Measurements from ENCODE around the gene RUNX3.

The RUNX3 gene

DNA sequence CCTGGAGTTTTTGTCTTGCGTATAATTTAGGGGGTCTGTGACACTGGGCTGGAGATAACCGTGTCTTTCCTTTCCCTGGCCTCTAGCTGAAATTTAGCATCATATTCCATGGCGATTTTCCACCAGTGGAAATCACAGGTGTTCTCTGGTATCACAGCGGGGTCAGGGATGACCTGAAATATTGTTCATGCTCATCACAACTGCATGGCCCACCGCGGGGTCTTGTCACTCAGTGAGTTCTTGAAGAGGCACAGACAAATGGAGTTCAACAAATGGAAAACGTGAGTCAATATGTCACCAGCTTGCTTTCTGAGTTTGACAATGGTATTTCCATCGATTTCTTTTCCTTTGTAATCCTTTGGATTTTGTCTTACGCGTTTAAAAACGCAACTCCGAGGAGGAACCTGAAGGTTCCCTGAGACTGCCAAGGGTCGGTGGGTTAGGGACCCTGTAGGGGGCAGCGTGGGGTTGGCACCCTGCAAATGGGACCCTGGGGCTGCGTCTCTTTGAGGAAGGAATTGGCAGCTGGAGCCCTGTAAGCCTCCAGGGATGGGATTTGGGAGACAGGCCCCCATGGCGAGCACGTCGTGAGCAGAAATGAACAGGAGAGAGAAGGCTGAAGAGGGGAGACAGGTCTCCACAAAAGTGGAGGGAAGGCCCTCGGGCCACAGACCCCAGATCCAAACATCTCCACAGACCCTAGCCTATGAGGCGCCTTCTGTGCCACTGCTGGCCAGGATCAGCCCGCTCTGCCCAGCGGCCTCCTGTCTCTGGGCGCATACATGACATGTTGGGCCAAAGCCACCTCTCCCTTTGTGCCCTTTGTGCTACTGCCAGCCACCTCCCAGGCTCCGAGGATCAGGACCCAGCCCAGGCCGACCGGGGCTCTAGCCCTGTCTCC, 32.1 kb upstream of the RUNX3 start:
- H3K4ac ChIP-seq (ENCODE audit: low read depth, low read length): no peak overlapping the region
- no peak overlapping the region for H4K12ac ChIP-seq (ENCODE audit: low read depth, low read length)
- no peak overlapping the region for H3K9ac ChIP-seq (ENCODE audit: low read length)
- no peak overlapping the region for H3K18ac ChIP-seq (ENCODE audit: low read length)
- H3K79me1 ChIP-seq (ENCODE audit: low read length): peaks cover 3% of the 10 kb centered on the region
- H3K4me1 ChIP-seq (ENCODE audit: control insufficient read depth in 1 of 2, insufficient read depth in 2 of 2, low read length in 2 of 2): peaks cover 10% of the 10 kb centered on the region in 2 experiments
- no peaks in the 10 kb centered on the region for H3K79me2 ChIP-seq (ENCODE audit: control insufficient read depth, insufficient read depth, low read length, poor library complexity)
- H3K14ac ChIP-seq (ENCODE audit: low read length): no peak overlapping the region
- no peak for DNase-seq
- no peak overlapping the region for H2BK5ac ChIP-seq (ENCODE audit: low read depth, low read length, poor library complexity)
- H2AK5ac ChIP-seq (ENCODE audit: low read length): no peak overlapping the region
- no peak overlapping the region for H2BK120ac ChIP-seq (ENCODE audit: insufficient read depth, low read length, poor library complexity)
- no peak overlapping the region for H4K8ac ChIP-seq (ENCODE audit: low read depth, low read length)
- H3K36me3 ChIP-seq (ENCODE audit: control insufficient read depth in 1 of 2, insufficient read depth in 2 of 2, low read length in 2 of 2): no peaks in the 10 kb centered on the region
- no peaks in the 10 kb centered on the region for H3K9me3 ChIP-seq (ENCODE audit: insufficient read depth, low read depth, low read length)
- no peak overlapping the region for H4K91ac ChIP-seq (ENCODE audit: low read depth, low read length)
- H2AFZ ChIP-seq (ENCODE audit: insufficient read depth, low read length, poor library complexity): no peak overlapping the region
- no peak overlapping the region for H3K23ac ChIP-seq (ENCODE audit: low read length)
- no peak overlapping the region for H2BK12ac ChIP-seq (ENCODE audit: low read length)
- H3K27ac ChIP-seq (ENCODE audit: low read depth, low read length): no peak overlapping the region
- no CpG with 5 or more reads among the region's 26 CpGs for WGBS (ENCODE audit: extremely low coverage, insufficient coverage, insufficient read length)
- H3K4me3 ChIP-seq (ENCODE audit: low read depth, low read length): no peak overlapping the region
- H3K27me3 ChIP-seq (ENCODE audit: insufficient read depth, low read length): no peaks in the 10 kb centered on the region
- H3K4me2 ChIP-seq (ENCODE audit: low read length): no peak overlapping the region

DNA sequence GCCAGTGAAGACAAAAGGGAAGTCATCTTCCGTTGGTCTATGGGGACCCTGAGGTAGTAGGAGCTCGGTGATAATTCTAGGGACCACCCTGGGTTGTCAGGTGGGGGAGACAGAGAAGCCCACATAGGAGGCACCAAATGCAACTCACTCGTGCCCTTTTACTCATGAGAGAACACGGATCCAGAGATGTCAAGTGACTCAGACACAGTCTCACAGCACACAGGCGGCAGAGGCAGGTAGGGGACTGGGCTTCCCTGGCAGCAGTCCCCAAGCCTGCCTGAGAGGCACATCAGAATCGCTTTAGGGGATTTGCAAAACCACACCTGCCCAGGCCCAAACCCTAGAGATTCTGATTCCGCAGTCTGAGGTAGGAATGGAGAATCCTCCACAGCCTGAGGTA, 31.3 kb upstream of the RUNX3 start:
- Histone ChIP-seq H2BK120ac (ENCODE audit: insufficient read depth, low read length, poor library complexity) (no peak overlapping the region), H3K4me1 (ENCODE audit: control insufficient read depth in 1 of 2, insufficient read depth in 2 of 2, low read length in 2 of 2) (peaks cover 7 to 10% of the 10 kb centered on the region in 2 experiments), H2AK5ac (ENCODE audit: low read length) (no peak overlapping the region), H3K9ac (ENCODE audit: low read length) (no peak overlapping the region), H2BK12ac (ENCODE audit: low read length) (no peak overlapping the region), H3K27me3 (ENCODE audit: insufficient read depth, low read length) (no peaks in the 10 kb centered on the region), H3K4me2 (ENCODE audit: low read length) (no peak overlapping the region), H3K9me3 (ENCODE audit: insufficient read depth, low read depth, low read length) (no peaks in the 10 kb centered on the region), H3K18ac (ENCODE audit: low read length) (no peak overlapping the region), H3K14ac (ENCODE audit: low read length) (no peak overlapping the region), H4K12ac (ENCODE audit: low read depth, low read length) (no peak overlapping the region), H3K4ac (ENCODE audit: low read depth, low read length) (no peak overlapping the region), H2AFZ (ENCODE audit: insufficient read depth, low read length, poor library complexity) (no peak overlapping the region), H3K23ac (ENCODE audit: low read length) (no peak overlapping the region), H3K27ac (ENCODE audit: low read depth, low read length) (no peak overlapping the region), H3K36me3 (ENCODE audit: control insufficient read depth in 1 of 2, insufficient read depth in 2 of 2, low read length in 2 of 2) (no peaks in the 10 kb centered on the region), H4K91ac (ENCODE audit: low read depth, low read length) (no peak overlapping the region), H4K8ac (ENCODE audit: low read depth, low read length) (no peak overlapping the region), H3K79me1 (ENCODE audit: low read length) (peaks cover 3% of the 10 kb centered on the region), H3K4me3 (ENCODE audit: low read depth, low read length) (no peak overlapping the region), H2BK5ac (ENCODE audit: low read depth, low read length, poor library complexity) (no peak overlapping the region), H3K79me2 (ENCODE audit: control insufficient read depth, insufficient read depth, low read length, poor library complexity) (no peaks in the 10 kb centered on the region)
- DNase-seq: no peak
- no CpG with 5 or more reads among the region's 7 CpGs for WGBS (ENCODE audit: extremely low coverage, insufficient coverage, insufficient read length)

DNA sequence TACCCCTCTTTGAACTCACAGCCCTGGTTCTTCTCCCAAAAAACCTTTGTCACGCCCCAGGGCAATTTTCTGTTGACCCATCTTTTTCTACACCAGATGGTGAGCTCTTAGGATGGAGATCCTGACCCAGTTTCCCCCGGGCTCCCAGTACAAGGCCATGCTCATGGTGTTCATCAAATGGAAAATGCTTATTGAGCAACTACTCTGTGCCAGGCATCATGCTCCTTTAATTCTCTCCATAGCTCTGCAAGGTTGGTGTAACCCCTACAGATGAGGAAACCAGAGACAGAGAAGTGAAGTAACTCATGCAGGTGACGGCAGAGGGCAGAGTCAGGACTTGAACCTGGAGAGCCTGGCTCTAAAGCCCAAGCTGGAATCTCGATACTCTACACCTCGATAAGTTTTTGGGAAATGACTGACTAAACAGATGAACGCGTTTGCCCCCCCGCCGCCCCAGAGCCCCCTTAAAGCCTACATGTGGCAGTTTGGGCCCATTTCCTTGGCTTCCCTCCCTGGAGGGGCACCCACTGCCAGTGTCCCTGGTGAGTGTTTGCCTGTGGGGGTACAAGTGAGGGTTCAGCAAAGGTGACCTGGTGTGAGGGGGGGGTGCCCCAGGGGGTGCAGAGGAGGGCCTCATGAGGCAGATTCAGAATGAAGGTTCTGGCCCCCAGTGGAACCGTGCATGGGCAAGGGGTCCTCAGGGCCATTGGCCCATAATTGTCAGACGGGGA, 30.2 kb upstream of the RUNX3 start:
- Histone ChIP-seq H3K27ac (ENCODE audit: low read depth, low read length) (no peak overlapping the region), H3K36me3 (ENCODE audit: control insufficient read depth in 1 of 2, insufficient read depth in 2 of 2, low read length in 2 of 2) (no peaks in the 10 kb centered on the region), H2BK12ac (ENCODE audit: low read length) (no peak overlapping the region), H3K4me3 (ENCODE audit: low read depth, low read length) (no peak overlapping the region), H2BK120ac (ENCODE audit: insufficient read depth, low read length, poor library complexity) (no peak overlapping the region), H3K23ac (ENCODE audit: low read length) (no peak overlapping the region), H3K9ac (ENCODE audit: low read length) (no peak overlapping the region), H3K27me3 (ENCODE audit: insufficient read depth, low read length) (no peaks in the 10 kb centered on the region), H3K79me1 (ENCODE audit: low read length) (peaks cover 3% of the 10 kb centered on the region), H3K14ac (ENCODE audit: low read length) (no peak overlapping the region), H4K91ac (ENCODE audit: low read depth, low read length) (no peak overlapping the region), H2AK5ac (ENCODE audit: low read length) (no peak overlapping the region), H4K12ac (ENCODE audit: low read depth, low read length) (no peak overlapping the region), H2AFZ (ENCODE audit: insufficient read depth, low read length, poor library complexity) (no peak overlapping the region), H3K4me1 (ENCODE audit: control insufficient read depth in 1 of 2, insufficient read depth in 2 of 2, low read length in 2 of 2) (peaks cover 15 to 17% of the 10 kb centered on the region in 2 experiments), H3K4ac (ENCODE audit: low read depth, low read length) (no peak overlapping the region), H2BK5ac (ENCODE audit: low read depth, low read length, poor library complexity) (no peak overlapping the region), H3K4me2 (ENCODE audit: low read length) (no peak overlapping the region), H3K9me3 (ENCODE audit: insufficient read depth, low read depth, low read length) (no peaks in the 10 kb centered on the region), H3K18ac (ENCODE audit: low read length) (no peak overlapping the region), H4K8ac (ENCODE audit: low read depth, low read length) (no peak overlapping the region), H3K79me2 (ENCODE audit: control insufficient read depth, insufficient read depth, low read length, poor library complexity) (no peaks in the 10 kb centered on the region)
- DNase-seq: no peak
- WGBS (ENCODE audit: extremely low coverage, insufficient coverage, insufficient read length): no CpG with 5 or more reads among the region's 11 CpGs

DNA sequence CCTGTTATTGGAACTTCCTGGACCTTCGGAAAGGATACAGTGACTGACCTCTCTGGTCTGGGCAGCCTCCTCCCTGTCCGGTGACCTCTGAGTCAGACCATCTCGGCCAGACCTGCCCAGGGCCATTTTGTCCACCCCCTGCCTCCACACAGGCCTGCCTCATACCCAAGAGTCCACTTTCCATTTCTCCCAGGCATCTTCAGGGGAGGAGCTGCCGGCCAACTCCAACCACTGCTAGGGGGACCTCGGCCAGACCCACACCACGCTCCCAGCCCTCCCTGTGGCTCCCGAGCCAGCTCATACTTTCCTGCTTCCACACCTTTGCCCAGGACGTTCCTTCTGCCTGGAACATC, 29.5 kb upstream of the RUNX3 start:
- Histone ChIP-seq H3K4ac (ENCODE audit: low read depth, low read length) (no peak overlapping the region), H3K4me1 (ENCODE audit: control insufficient read depth in 1 of 2, insufficient read depth in 2 of 2, low read length in 2 of 2) (peaks cover 15 to 21% of the 10 kb centered on the region in 2 experiments), H3K36me3 (ENCODE audit: control insufficient read depth in 1 of 2, insufficient read depth in 2 of 2, low read length in 2 of 2) (no peaks in the 10 kb centered on the region), H2AFZ (ENCODE audit: insufficient read depth, low read length, poor library complexity) (no peak overlapping the region), H3K9ac (ENCODE audit: low read length) (no peak overlapping the region), H3K23ac (ENCODE audit: low read length) (no peak overlapping the region), H2BK5ac (ENCODE audit: low read depth, low read length, poor library complexity) (no peak overlapping the region), H3K79me2 (ENCODE audit: control insufficient read depth, insufficient read depth, low read length, poor library complexity) (no peaks in the 10 kb centered on the region), H3K4me2 (ENCODE audit: low read length) (no peak overlapping the region), H4K91ac (ENCODE audit: low read depth, low read length) (no peak overlapping the region), H3K27me3 (ENCODE audit: insufficient read depth, low read length) (no peaks in the 10 kb centered on the region), H4K12ac (ENCODE audit: low read depth, low read length) (no peak overlapping the region), H2BK120ac (ENCODE audit: insufficient read depth, low read length, poor library complexity) (no peak overlapping the region), H3K79me1 (ENCODE audit: low read length) (peaks cover 3% of the 10 kb centered on the region), H3K14ac (ENCODE audit: low read length) (no peak overlapping the region), H2BK12ac (ENCODE audit: low read length) (no peak overlapping the region), H3K4me3 (ENCODE audit: low read depth, low read length) (no peak overlapping the region), H4K8ac (ENCODE audit: low read depth, low read length) (peak overlapping the region; percentile 33), H2AK5ac (ENCODE audit: low read length) (no peak overlapping the region), H3K9me3 (ENCODE audit: insufficient read depth, low read depth, low read length) (no peaks in the 10 kb centered on the region), H3K27ac (ENCODE audit: low read depth, low read length) (no peak overlapping the region), H3K18ac (ENCODE audit: low read length) (no peak overlapping the region)
- peak; percentile 7 to 12 for DNase-seq
- no CpG with 5 or more reads among the region's 8 CpGs for WGBS (ENCODE audit: extremely low coverage, insufficient coverage, insufficient read length)

All from trophoblast cell (in vitro differentiated cells and primary cell).